ENCODE data around the gene NAGA. TPM values are rescaled to one million over a fixed set of nuclear protein-coding genes. Genes with fewer than 3 reads are reported as not detected.

The NAGA gene
- total RNA-seq, 2 experiments from 2014 or later: 13.2 to 16.0 TPM

- Mint-ChIP-seq H3K4me3 (no peak overlapping the region), H3K9me3 (no peaks in the 10 kb centered on the region), H3K36me3 (peaks cover 9% of the 10 kb centered on the region), H3K4me1 (peaks cover 21% of the 10 kb centered on the region), H3K27me3 (no peaks in the 10 kb centered on the region), H3K27ac (no peak overlapping the region)
- DNase-seq: no peak
These were observed 3.7 kb downstream of the NAGA start for GRCh38 chr22:42066937-42067336.

GRCh38 chr22:42066126-42066761 is 4.4 kb downstream of the NAGA start:
- Mint-ChIP-seq H3K4me1 (peaks cover 15% of the 10 kb centered on the region), H3K27me3 (no peaks in the 10 kb centered on the region), H3K4me3 (no peak overlapping the region), H3K9me3 (no peaks in the 10 kb centered on the region), H3K36me3 (peaks cover 10% of the 10 kb centered on the region), H3K27ac (no peak overlapping the region)
- DNase-seq: no peak

- no peaks in the 10 kb centered on the region for H3K27me3 Mint-ChIP-seq
- peaks cover 15% of the 10 kb centered on the region for H3K36me3 Mint-ChIP-seq
- H3K27ac Mint-ChIP-seq: no peak overlapping the region
- peaks cover 10% of the 10 kb centered on the region for H3K4me1 Mint-ChIP-seq
- H3K4me3 Mint-ChIP-seq: no peak overlapping the region
- DNase-seq: no peak
- no peaks in the 10 kb centered on the region for H3K9me3 Mint-ChIP-seq
These were observed 5.0 kb downstream of the NAGA start for GRCh38 chr22:42065438-42066125.

GRCh38 chr22:42064629-42065028 is 6.0 kb downstream of the NAGA start:
- Mint-ChIP-seq H3K4me3 (no peak overlapping the region), H3K4me1 (peaks cover 2% of the 10 kb centered on the region), H3K36me3 (peaks cover 19% of the 10 kb centered on the region), H3K27me3 (no peaks in the 10 kb centered on the region), H3K9me3 (no peaks in the 10 kb centered on the region), H3K27ac (no peak overlapping the region)
- DNase-seq: no peak

GRCh38 chr22:42062506-42063170 is 8.0 kb downstream of the NAGA start:
- no peak for DNase-seq
- Mint-ChIP-seq H3K27ac (no peak overlapping the region), H3K9me3 (peaks cover 6% of the 10 kb centered on the region), H3K4me3 (no peak overlapping the region), H3K4me1 (no peaks in the 10 kb centered on the region), H3K27me3 (no peaks in the 10 kb centered on the region), H3K36me3 (peaks cover 34% of the 10 kb centered on the region)

GRCh38 chr22:42061041-42061440 is 9.6 kb downstream of the NAGA start:
- Mint-ChIP-seq H3K4me3 (no peak overlapping the region), H3K4me1 (no peaks in the 10 kb centered on the region), H3K36me3 (peaks cover 48% of the 10 kb centered on the region), H3K9me3 (peaks cover 18% of the 10 kb centered on the region), H3K27ac (no peak overlapping the region), H3K27me3 (no peaks in the 10 kb centered on the region)
- DNase-seq: no peak

GRCh38 chr22:42060489-42060888 is 10.1 kb downstream of the NAGA start:
- no peak overlapping the region for H3K4me3 Mint-ChIP-seq
- no peak overlapping the region for H3K27ac Mint-ChIP-seq
- H3K36me3 Mint-ChIP-seq: peaks cover 48% of the 10 kb centered on the region
- no peaks in the 10 kb centered on the region for H3K27me3 Mint-ChIP-seq
- H3K9me3 Mint-ChIP-seq: peaks cover 22% of the 10 kb centered on the region
- no peak for DNase-seq
- no peaks in the 10 kb centered on the region for H3K4me1 Mint-ChIP-seq

GRCh38 chr22:42056757-42057511 is 13.7 kb downstream of the NAGA start:
- no peaks in the 10 kb centered on the region for H3K4me1 Mint-ChIP-seq
- H3K27me3 Mint-ChIP-seq: no peaks in the 10 kb centered on the region
- H3K36me3 Mint-ChIP-seq: peaks cover 40% of the 10 kb centered on the region
- no peak overlapping the region for H3K27ac Mint-ChIP-seq
- peaks cover 22% of the 10 kb centered on the region for H3K9me3 Mint-ChIP-seq
- no peak overlapping the region for H3K4me3 Mint-ChIP-seq
- DNase-seq: no peak

- Mint-ChIP-seq H3K4me3 (no peak overlapping the region), H3K4me1 (no peaks in the 10 kb centered on the region), H3K27ac (no peak overlapping the region), H3K36me3 (peaks cover 14% of the 10 kb centered on the region), H3K27me3 (no peaks in the 10 kb centered on the region), H3K9me3 (peaks cover 16% of the 10 kb centered on the region)
- no peak for DNase-seq
These were observed 17.8 kb downstream of the NAGA start for GRCh38 chr22:42052765-42053164.

GRCh38 chr22:42050641-42051180 is 19.9 kb downstream of the NAGA start:
- Mint-ChIP-seq H3K36me3 (no peaks in the 10 kb centered on the region), H3K9me3 (peaks cover 2% of the 10 kb centered on the region), H3K4me1 (no peaks in the 10 kb centered on the region), H3K4me3 (no peak overlapping the region), H3K27me3 (no peaks in the 10 kb centered on the region), H3K27ac (no peak overlapping the region)
- no peak for DNase-seq

- no peaks in the 10 kb centered on the region for H3K4me1 Mint-ChIP-seq
- no peak overlapping the region for H3K27ac Mint-ChIP-seq
- no peaks in the 10 kb centered on the region for H3K27me3 Mint-ChIP-seq
These were observed 28.8 kb downstream of the NAGA start for GRCh38 chr22:42041784-42042183.

GRCh38 chr22:42039271-42039670 is 31.3 kb downstream of the NAGA start:
- no peak overlapping the region for H3K27ac Mint-ChIP-seq
- DNase-seq: no peak
- no peaks in the 10 kb centered on the region for H3K4me1 Mint-ChIP-seq
- H3K4me3 Mint-ChIP-seq: no peak overlapping the region
- peaks cover 19% of the 10 kb centered on the region for H3K9me3 Mint-ChIP-seq
- no peaks in the 10 kb centered on the region for H3K27me3 Mint-ChIP-seq
- peaks cover 18% of the 10 kb centered on the region for H3K36me3 Mint-ChIP-seq

More at GRCh38 chr22:42041784-42042183, 28.8 kb downstream of the NAGA start:
- no peak for DNase-seq
- Mint-ChIP-seq H3K36me3 (peaks cover 17% of the 10 kb centered on the region), H3K4me3 (no peak overlapping the region), H3K9me3 (peaks cover 16% of the 10 kb centered on the region)

- H3K4me1 Mint-ChIP-seq: peaks cover 15% of the 10 kb centered on the region
- DNase-seq: no peak
- peaks cover 14% of the 10 kb centered on the region for H3K9me3 Mint-ChIP-seq
- H3K36me3 Mint-ChIP-seq: peaks cover 10% of the 10 kb centered on the region
- H3K4me3 Mint-ChIP-seq: no peak overlapping the region
- no peaks in the 10 kb centered on the region for H3K27me3 Mint-ChIP-seq
- H3K27ac Mint-ChIP-seq: no peak overlapping the region
These were observed 35.4 kb downstream of the NAGA start for GRCh38 chr22:42035256-42035655.

GRCh38 chr22:42033263-42034181 is 37.1 kb downstream of the NAGA start:
- Mint-ChIP-seq H3K27me3 (no peaks in the 10 kb centered on the region), H3K4me3 (no peak overlapping the region), H3K9me3 (peaks cover 14% of the 10 kb centered on the region), H3K27ac (no peak overlapping the region), H3K36me3 (peaks cover 10% of the 10 kb centered on the region), H3K4me1 (peaks cover 16% of the 10 kb centered on the region)
- DNase-seq: no peak

Measured in activated naive CD8-positive, alpha-beta T cell treated with anti-CD3 and anti-CD28 coated beads for 36 hours (primary cell).